A549 (cell line): Measurements from ENCODE around the gene ACTR3C.

Source experiments
- BHLHE40 ChIP-seq: IDR thresholded peaks from 2 replicates; pipeline ENCODE4 v1.6.1; 2012; ENCODE audit warnings: low read depth, low read length, inconsistent platforms
- CEBPB ChIP-seq, 2 experiments: fragments of >200 bp in 1 of 2; sonication (Bioruptor Twin) in 1 of 2; formaldehyde crosslinking in 1 of 2; IDR thresholded peaks; 2 replicates each; pipeline ENCODE4 v1.6.1; 2012 to 2016
- CTCF ChIP-seq: fragments of >200 bp; sonication (Bioruptor Twin); formaldehyde crosslinking; IDR thresholded peaks from 3 replicates; pipeline ENCODE4 v1.5.1; 2016
- PHF8 ChIP-seq: fragments of 200-600 bp; sonication (generic); IDR thresholded peaks from 2 replicates; pipeline ENCODE4 v1.6.1; 2016; ENCODE audit warnings: low read depth, mild to moderate bottlenecking, antibody characterized with exemption, moderate library complexity, borderline replicate concordance
- SREBF2 ChIP-seq: fragments of 450-650 bp; IDR thresholded peaks from 2 replicates; pipeline ENCODE4 v1.6.1; 2014; ENCODE audit warnings: mild to moderate bottlenecking, moderate library complexity
- ZC3H11A ChIP-seq: fragments of 450-650 bp; IDR thresholded peaks from 2 replicates; pipeline ENCODE4 v1.6.1; 2014; ENCODE audit warnings: antibody characterized with exemption, mild to moderate bottlenecking
- ZFP36 ChIP-seq: fragments of 450-650 bp; IDR thresholded peaks from 2 replicates; pipeline ENCODE4 v1.6.1; 2014; ENCODE audit warnings: borderline replicate concordance; ENCODE audit not compliant: partially characterized antibody

GRCh38 chr7:150329331-150330120 lies 6.2 kb upstream of the ACTR3C start:
- TF ChIP-seq SREBF2 = no peak
- no peak for TF ChIP-seq CTCF
- no peak for TF ChIP-seq CEBPB (IDR thresholded peaks at IDR 0.05)
- no peak for TF ChIP-seq ZFP36
- no peak for TF ChIP-seq PHF8
- no peak for TF ChIP-seq ZC3H11A
- TF ChIP-seq BHLHE40 = no peak
